HG03175 (cell line): ENCODE data around the gene KRTAP10-4.
"Not testable (repeated sequence)": the region's sequence is repeated elsewhere in the genome, so short reads cannot be mapped to it uniquely, and the experiment has no call there.

Experiments used
- ATAC-seq: cut with Tn5 transposase; IDR thresholded peaks from one replicate; pipeline ENCODE4 v1.9.1; 2021; ENCODE audit warnings: mild to moderate bottlenecking, moderate library complexity; ENCODE audit not compliant: unreplicated experiment

KRTAP10-4 gene

DNA sequence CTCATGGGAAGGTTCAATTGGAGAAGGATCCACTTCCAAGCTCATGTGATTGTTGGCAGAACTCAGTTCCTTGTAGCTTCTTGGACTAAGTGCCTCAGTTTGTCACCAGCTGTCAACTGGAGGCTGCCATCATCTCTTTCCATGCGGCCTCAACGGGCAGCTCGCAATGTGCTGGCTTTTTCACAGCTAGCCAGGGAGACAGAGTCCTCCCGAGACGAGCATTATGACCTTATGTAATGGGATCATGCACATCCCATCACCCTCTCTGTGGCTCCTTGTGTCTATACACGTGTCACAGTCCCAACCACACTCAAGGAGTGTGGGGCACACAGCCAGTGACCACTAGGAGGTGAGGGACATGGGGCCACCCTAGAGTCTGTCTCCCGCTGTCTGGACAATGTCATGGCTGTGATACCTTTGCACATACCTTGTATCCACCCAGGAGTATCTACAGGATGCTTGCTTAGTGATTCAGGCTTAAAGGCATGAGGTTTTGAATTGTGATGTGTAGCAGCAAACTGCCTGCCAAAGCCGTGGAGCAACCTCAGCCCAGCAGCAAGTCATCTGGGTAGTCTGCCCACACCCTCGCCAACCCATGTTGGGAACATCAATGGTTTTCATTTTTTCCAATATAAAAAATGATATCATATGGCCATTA lies 22.7 kb downstream of the KRTAP10-4 start:
- ATAC-seq = no peak

GRCh38 chr21:44598061-44598460 lies 24.5 kb downstream of the KRTAP10-4 start:
- ATAC-seq = no peak

GRCh38 chr21:44599264-44600029 lies 25.9 kb downstream of the KRTAP10-4 start:
- no peak for ATAC-seq

DNA sequence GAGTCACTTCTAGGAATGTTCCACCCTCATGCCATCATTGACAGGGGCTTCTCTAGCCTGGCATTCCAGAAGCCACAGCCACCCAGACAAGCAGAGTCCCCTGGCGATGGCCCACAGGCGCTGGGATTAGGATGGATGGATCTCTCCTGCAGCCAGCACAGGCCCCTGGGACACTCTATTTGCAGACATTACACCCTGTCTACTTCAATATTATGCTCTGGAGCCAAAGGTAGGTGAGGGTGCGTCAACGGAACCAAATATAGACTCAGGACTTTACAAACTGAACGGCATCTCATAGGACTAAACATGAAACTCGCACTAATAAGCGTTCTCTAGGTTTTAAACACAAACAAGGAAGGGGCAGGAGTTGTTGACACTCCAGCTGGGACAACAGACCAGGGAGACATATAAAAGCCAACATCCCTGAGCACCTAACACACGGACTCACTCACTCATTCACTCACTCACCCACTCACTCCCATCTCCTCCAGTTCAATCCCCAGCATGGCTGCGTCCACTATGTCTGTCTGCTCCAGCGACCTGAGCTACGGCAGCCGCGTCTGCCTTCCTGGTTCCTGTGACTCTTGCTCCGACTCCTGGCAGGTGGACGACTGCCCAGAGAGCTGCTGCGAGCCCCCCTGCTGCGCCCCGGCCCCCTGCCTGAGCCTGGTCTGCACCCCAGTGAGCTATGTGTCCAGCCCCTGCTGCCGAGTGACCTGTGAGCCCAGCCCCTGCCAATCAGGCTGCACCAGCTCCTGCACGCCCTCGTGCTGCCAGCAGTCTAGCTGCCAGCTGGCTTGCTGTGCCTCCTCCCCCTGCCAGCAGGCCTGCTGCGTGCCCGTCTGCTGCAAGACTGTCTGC lies 26.8 kb downstream of the KRTAP10-4 start, which contains the start of gene KRTAP10-7:
Gene KRTAP10-7, plus strand, starts transcription at position 480 of the 861 bp plus-strand sequence. Its CDS starts 25 bp downstream, at position 505.
- not testable (repeated sequence) for ATAC-seq

- ATAC-seq = not testable (repeated sequence)
These were observed 27.6 kb downstream of the KRTAP10-4 start for GRCh38 chr21:44601091-44601490.

GRCh38 chr21:44601596-44602462 lies 28.3 kb downstream of the KRTAP10-4 start:
- ATAC-seq = no peak

DNA sequence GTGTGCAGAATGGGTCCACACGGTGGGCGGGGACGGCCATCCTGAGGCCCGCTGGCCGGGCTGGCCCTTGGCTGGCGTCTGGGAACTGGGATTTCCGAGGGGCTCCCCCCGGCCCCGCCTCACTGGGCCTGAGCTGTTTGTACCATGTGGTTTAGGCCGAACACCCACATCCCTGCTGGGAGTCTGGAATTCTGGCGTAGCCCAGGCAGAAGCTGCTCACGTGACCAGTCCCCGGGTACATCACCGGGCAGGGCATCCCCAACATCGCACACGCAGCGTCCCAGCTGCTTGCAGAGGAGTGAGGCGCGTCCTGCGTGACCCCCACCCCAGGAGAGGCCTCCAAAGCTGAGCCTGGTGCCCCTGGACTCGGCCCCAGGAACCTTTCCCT lies 28.9 kb downstream of the KRTAP10-4 start:
- ATAC-seq = no peak

DNA sequence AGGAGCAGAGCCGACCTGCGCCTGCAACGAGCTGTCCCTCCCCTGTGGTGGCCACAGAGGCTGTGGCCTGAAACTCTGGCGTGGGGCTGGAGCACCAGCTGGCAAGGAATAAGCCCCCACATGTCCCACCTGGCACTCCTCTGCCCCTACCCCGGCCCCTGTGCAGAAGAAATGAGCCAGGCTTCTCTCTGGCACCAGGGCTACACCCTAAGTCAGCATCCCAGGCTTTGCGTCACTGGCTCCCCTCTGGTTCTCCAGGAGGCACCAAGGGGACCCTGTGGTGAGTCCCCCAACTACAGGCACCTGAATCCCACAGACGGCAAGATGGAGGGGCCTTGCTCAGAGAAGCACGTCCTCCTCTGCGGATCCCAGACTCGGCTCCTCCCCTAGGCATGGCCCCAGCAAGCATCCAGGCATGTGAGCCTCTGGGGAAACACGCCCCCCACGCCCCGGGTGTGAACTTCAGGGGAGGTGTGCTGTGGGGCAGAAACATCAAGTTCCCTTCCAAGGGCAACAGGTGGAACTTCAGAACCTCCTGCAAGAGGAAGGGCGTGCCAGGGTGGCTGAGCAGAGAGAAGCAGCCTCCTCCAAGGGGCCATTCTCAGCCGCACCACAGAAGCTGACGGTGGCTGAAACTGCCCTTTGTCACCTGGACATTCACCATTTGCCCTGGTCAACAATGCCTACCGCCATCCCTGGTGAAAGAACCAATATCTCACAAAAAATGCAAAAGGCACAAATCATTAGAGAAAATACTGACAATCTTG lies 29.8 kb downstream of the KRTAP10-4 start:
- no peak for ATAC-seq

DNA sequence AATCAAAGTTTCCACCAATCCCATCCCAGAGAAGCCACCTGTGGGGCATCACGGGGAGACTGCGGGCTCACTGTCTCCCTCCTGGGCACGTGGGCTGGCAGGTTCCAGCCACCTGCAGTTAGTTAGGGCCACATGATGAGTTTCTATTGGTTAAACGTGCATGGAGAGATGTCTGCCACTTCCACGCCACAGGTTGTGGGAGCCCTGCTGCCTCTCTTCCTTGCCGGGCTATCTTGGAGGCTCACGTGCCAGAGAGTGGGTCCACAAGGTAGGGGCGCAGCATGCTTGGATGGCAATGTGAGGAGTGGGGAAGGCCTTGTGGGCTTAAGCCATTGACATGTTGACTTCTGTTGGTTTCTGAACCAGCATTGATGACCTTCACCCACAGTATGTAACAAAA lies 30.4 kb downstream of the KRTAP10-4 start:
- ATAC-seq = no peak

GRCh38 chr21:44606495-44606894 lies 33.0 kb downstream of the KRTAP10-4 start:
- no peak for ATAC-seq

DNA sequence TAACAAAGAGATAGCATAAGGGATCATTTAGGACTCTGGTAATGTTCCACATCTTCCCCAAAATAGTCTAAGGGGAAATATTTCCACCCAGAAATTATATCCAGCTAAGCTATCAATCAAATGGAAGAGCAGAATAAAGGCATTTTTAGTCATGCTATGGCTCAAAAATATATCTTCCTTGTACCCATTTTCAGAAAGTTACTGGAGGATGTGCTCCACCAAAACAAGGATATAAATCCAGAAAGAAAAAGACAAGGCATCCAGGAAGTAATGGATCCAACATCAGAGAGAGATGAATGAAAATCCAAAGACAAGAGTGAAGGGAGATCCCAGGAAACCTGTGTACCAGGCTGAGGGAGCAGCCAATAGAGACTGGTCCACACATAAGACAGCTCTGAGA lies 35.7 kb downstream of the KRTAP10-4 start:
- ATAC-seq = no peak

GRCh38 chr21:44610157-44610843 lies 36.8 kb downstream of the KRTAP10-4 start:
- ATAC-seq = not testable (repeated sequence)

DNA sequence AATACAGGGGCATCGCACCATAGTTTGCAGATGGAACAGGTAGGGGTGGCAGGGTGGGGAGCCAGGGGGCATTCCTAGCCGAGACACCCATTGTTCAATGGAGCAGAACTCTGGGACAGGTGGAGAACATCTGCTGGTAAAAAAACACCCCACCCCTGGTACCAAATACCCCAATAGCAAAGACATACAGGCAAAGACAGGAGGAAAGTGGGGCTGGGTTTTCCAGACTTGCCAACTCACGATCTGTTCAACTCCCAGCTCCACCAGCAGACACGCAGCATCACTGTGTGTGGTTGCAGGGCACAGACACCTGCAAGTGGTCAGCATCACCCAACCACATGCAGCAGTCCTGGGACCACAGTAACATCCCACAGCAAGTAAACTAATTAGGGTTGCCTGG lies 38.0 kb downstream of the KRTAP10-4 start:
- ATAC-seq = no peak

- ATAC-seq = no peak
These were observed 38.5 kb downstream of the KRTAP10-4 start, which contains the start of gene KRTAP10-8 for GRCh38 chr21:44612029-44612486. KRTAP10-8 (plus strand) TSS chr21:44612079; CDS start chr21:44612101, 22 bp downstream.

GRCh38 chr21:44612669-44613229 lies 39.2 kb downstream of the KRTAP10-4 start:
- no peak for ATAC-seq

GRCh38 chr21:44613386-44614155 lies 40.0 kb downstream of the KRTAP10-4 start:
- ATAC-seq = no peak

DNA sequence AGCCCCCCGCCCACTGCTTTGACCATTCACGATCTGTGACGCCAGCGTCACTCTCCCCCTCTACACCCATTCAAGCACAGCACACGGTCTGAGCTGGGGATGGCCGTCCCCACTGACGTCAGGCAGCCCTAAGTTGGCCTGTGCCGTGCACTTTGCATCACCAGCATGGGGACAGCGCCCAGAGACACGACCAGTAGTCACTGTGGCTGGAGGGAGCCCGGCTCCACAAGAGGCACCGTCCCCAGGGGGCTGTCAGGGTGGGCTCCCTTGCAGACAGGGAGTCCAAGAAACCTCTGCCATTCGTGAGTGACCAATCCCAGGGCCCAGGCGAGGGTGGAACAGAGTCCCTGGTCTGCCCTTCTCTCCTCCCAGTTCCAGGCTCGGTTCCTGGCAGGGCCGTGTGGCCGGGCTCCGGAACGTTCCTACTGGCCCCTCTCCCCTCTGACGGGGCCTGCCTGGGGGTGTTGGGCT lies 40.7 kb downstream of the KRTAP10-4 start:
- no peak for ATAC-seq

DNA sequence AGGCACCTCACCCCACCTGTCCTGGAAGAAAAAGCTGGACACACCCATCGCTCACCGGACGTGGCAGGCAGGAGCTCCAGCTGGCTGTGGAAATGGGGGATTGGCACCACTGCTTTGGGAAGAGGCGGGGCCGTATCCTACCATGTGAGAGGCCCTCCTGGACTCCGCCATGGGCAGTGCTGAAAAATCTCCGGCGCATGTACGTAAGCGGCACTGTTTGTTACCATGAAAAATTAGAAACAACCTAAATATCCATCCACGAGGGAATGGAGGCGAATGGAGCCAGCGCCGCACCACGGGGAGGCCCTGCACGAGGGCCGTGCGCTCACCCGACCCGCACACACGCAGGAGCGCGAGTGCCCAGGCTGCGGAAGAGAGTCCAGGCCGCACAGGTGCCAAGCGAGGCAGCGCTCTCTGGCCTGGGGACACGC lies 41.4 kb downstream of the KRTAP10-4 start:
- ATAC-seq = no peak
